ENCODE data around the gene ICOSLG. TPM values are rescaled to one million over a fixed set of nuclear protein-coding genes. Genes with fewer than 3 reads are reported as not detected.

ICOSLG gene
- total RNA-seq, 6 donors from 2014 or later: 1.8 to 16.4 (median 9.0) TPM

DNA sequence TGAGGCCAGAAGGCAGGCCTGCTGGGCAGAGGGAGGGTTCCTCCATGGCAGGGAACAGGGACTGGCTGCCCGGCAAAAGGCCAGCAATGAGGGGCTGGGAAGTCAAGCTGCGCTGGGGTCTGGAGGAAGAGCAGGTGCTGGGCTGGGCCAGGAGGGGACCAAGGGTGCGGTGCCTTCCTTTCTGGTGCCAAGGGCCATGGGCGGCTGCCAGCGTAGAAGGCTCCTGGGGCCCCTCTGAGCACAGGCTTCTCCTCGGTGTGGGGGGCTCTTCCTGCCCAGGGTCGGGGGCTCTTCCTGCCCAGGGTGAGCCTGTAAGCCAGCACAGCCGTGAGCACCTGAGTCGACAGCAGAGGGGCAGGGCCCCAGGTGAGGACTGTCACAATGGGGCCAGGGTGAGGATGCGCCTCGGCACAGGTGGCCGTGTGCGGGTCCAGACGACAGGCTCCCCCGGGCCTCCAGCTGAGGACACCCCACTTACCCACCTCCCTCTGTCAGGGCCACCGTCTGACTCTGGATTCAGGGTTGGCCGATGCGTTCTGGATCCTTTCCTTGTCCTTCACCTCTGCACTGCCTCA lies 31.6 kb upstream of the ICOSLG start:
- WGBS, 2 donors: 70 to 89% methylated on average over 2 to 16 of the region's 18 CpGs

DNA sequence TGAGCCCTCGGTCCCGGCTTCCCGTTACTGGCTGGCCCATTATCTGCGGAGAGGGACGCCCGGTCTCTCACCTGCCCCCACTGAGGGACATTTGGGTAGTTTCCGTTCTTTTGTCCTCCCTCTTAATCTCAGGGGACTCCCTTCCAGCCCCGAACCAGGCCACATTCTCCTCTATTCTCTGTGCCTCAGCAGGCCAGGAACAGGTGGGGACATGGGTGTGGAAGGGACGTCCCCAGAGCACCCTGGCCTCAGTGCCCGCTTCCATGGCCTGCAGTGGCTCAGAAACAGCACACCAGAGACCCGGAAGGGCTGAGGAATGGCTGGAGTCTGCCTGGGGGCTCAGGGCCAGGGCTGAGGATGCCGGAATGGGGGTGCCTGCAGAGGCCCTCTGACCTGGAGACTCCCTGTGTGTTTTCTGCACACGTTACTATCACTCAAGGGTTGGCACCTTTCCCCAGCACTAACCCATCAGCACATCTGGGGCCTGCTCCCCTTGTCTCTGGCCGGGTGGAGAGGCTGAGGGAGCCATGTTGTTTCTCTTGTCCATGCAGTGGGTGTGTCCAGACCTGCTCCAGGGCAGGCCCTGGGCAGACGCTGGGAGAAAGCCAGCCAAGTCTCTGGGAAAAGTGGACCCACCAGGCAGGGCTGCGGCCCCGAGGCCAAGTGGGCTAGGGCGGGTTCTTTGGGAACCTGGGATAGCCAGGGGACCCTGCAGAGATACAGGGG lies 31.0 kb upstream of the ICOSLG start:
- no peaks in the 10 kb centered on the region for H3K27me3 ChIP-seq
- DNase-seq (no peak), ATAC-seq (ENCODE audit: low FRiP score in 2 of 2) (peak in 1 of 2 donors; percentile 34)
- no peak overlapping the region for H3K27ac ChIP-seq
- no peak for TF ChIP-seq EP300 (IDR thresholded peaks at IDR 0.05)
- TF ChIP-seq POLR2A (IDR thresholded peaks at IDR 0.05): no peak
- no peak for TF ChIP-seq CTCF (IDR thresholded peaks at IDR 0.05)
- no peak for TF ChIP-seq POLR2AphosphoS5 (IDR thresholded peaks at IDR 0.05)
- 87 to 96% methylated on average over 13 to 18 of the region's 18 CpGs for WGBS, 2 donors
- H3K4me1 ChIP-seq: no peaks in the 10 kb centered on the region
- no peaks in the 10 kb centered on the region for H3K36me3 ChIP-seq
- no peaks in the 10 kb centered on the region for H3K9me3 ChIP-seq
- H3K4me3 ChIP-seq: no peak overlapping the region

More for the DNA sequence above, 31.6 kb upstream of the ICOSLG start:
- ATAC-seq (ENCODE audit: low FRiP score in 2 of 2) (peak in 1 of 2 donors; percentile 34), DNase-seq (no peak)
- TF ChIP-seq CTCF (IDR thresholded peaks at IDR 0.05) (no peak), POLR2A (IDR thresholded peaks at IDR 0.05) (no peak), POLR2AphosphoS5 (IDR thresholded peaks at IDR 0.05) (no peak), EP300 (IDR thresholded peaks at IDR 0.05) (no peak)
- H3K27me3 ChIP-seq: no peaks in the 10 kb centered on the region
- H3K36me3 ChIP-seq: no peaks in the 10 kb centered on the region
- no peak overlapping the region for H3K4me3 ChIP-seq
- no peaks in the 10 kb centered on the region for H3K9me3 ChIP-seq
- no peak overlapping the region for H3K27ac ChIP-seq
- H3K4me1 ChIP-seq: no peaks in the 10 kb centered on the region

DNA sequence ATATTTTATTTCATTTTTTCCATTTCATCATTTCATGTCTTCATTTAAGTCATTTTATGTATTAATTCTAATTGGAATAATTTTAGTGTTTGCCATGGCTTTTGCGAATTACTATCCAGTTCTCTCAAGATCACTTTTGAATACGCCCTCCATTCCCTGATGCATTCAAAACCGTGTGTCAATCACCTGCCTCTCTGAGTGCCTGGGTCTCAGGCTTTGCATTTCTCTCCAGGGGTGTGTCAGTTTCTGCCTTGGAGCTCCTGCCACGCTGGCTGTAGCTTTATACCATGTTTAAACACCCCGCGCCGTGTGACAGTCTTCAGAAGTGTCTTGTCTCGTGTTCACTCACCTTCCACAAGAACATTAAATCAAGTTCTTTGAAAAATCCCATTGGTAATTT lies 28.3 kb upstream of the ICOSLG start:
- no peak overlapping the region for H3K4me3 ChIP-seq
- no peak for ATAC-seq (ENCODE audit: low FRiP score in 2 of 2)
- no peak overlapping the region for H3K27ac ChIP-seq
- TF ChIP-seq POLR2A (IDR thresholded peaks at IDR 0.05) (no peak), POLR2AphosphoS5 (IDR thresholded peaks at IDR 0.05) (no peak), CTCF (IDR thresholded peaks at IDR 0.05) (no peak), EP300 (IDR thresholded peaks at IDR 0.05) (no peak)
- H3K9me3 ChIP-seq: no peaks in the 10 kb centered on the region
- no peaks in the 10 kb centered on the region for H3K4me1 ChIP-seq
- no peaks in the 10 kb centered on the region for H3K36me3 ChIP-seq
- WGBS, 2 donors: 79 to 87% methylated on average over 8 of the region's 8 CpGs
- H3K27me3 ChIP-seq: no peaks in the 10 kb centered on the region
- DNase-seq: no peak

DNA sequence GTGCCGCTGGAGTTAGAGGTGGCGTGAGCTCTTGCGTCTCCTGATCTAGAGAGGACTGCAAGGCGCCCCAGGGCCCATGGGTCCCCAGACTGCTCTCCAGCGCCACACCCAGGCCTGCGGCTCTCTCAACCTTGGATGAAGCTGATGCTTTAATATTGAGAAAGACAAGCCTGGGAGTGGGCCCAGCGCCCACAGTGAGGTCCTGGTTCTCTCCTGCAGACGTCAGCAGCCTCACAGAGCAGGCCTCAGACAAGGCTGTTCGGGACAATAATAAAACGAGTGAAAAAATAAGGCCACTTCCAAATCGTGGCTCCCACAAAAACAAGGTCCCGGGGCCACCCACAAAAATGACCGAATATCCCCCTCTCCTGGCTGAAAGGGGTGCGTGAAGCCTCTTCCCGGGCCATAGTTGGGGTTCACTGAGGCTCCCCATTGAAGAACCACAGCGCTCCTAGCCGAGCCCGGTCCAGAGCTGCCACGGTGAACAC lies 27.0 kb upstream of the ICOSLG start:
- H3K4me1 ChIP-seq: no peaks in the 10 kb centered on the region
- TF ChIP-seq POLR2AphosphoS5 (IDR thresholded peaks at IDR 0.05) (no peak), POLR2A (IDR thresholded peaks at IDR 0.05) (no peak), CTCF (IDR thresholded peaks at IDR 0.05) (peak in 1 of 6 experiments; percentile 10)
- WGBS, 2 donors: 75 to 77% methylated on average over 19 of the region's 19 CpGs
- H3K4me3 ChIP-seq: no peak overlapping the region
- peak in 1 of 2 donors; percentile 33 for ATAC-seq (ENCODE audit: low FRiP score in 2 of 2)
- no peak for DNase-seq
- no peak overlapping the region for H3K27ac ChIP-seq
- no peaks in the 10 kb centered on the region for H3K9me3 ChIP-seq
- no peaks in the 10 kb centered on the region for H3K36me3 ChIP-seq
- no peaks in the 10 kb centered on the region for H3K27me3 ChIP-seq

Measured in upper lobe of left lung (tissue), 6 donors.